CD4-positive, alpha-beta T cell (primary cell): ENCODE measurements around the gene CYP3A5. TPM values are rescaled to one million over a fixed set of nuclear protein-coding genes. Genes with fewer than 3 reads are reported as not detected.

Experiments
- ATAC-seq: fragments of 200-7000 bp; cut with Tn5 transposase; one replicate; pipeline ENCODE4 v1.10.0; 2022; ENCODE audit warnings: mild to moderate bottlenecking; ENCODE audit not compliant: poor library complexity
- CTCF ChIA-PET: fragments of 350-600 bp; sonication (Branson Sonifier 250); formaldehyde crosslinking; loops from one replicate; lab custom pipeline; 2021; ENCODE audit warnings: antibody characterized with exemption, inconsistent platforms; lab: Charles Lee
- POLR2A ChIA-PET: fragments of 350-600 bp; sonication (Branson Sonifier 250); formaldehyde crosslinking; loops from one replicate; lab custom pipeline; 2021; ENCODE audit warnings: antibody characterized with exemption, inconsistent platforms; lab: Charles Lee
- DNase-seq, 14 experiments: peaks; one replicate each; pipeline ENCODE4 v3.0.0-alpha.2; 2013 to 2020; ENCODE audit warnings: mixed read lengths in 2 of 14
- H3K27ac ChIP-seq, 2 donors: one replicate each; pipeline versions ENCODE4 v1.5.1 to v1.7.0; 2013; ENCODE audit warnings: low read length in 2 of 2, low read depth in 1 of 2, mild to moderate bottlenecking in 1 of 2
- H3K27me3 ChIP-seq, 2 experiments: 1 replicate in 1 of 2; 2 replicates in 1 of 2; pipeline versions ENCODE4 v1.6.1 to v1.7.0; 2013; ENCODE audit warnings: low read length in 2 of 2, control low read depth in 1 of 2, mild to moderate bottlenecking in 1 of 2, moderate library complexity in 1 of 2; ENCODE audit not compliant: insufficient read depth in 2 of 2, control insufficient read depth in 1 of 2
- H3K36me3 ChIP-seq: one replicate; pipeline ENCODE4 v1.6.1; 2013; ENCODE audit warnings: low read length, control low read depth; ENCODE audit not compliant: insufficient read depth
- H3K4me1 ChIP-seq: one replicate; pipeline ENCODE4 v1.6.1; 2013; ENCODE audit warnings: low read length, control low read depth; ENCODE audit not compliant: insufficient read depth
- H3K4me3 ChIP-seq: one replicate; pipeline ENCODE4 v1.5.1; 2013; ENCODE audit warnings: mild to moderate bottlenecking, low read length, moderate library complexity
- H3K9me3 ChIP-seq, 2 experiments: 1 replicate in 1 of 2; 2 replicates in 1 of 2; pipeline versions ENCODE4 v1.6.1 to v1.7.0; 2013; ENCODE audit warnings: low read length in 2 of 2, mild to moderate bottlenecking in 2 of 2, control low read depth in 1 of 2, moderate library complexity in 1 of 2; ENCODE audit not compliant: control insufficient read depth in 1 of 2, insufficient read depth in 1 of 2
- H3K27ac Mint-ChIP-seq: one replicate; pipeline ENCODE4 v1.8.0; 2020; ENCODE audit warnings: mixed read lengths
- H3K27me3 Mint-ChIP-seq: one replicate; pipeline ENCODE4 v1.8.0; 2021; ENCODE audit warnings: mixed read lengths
- H3K36me3 Mint-ChIP-seq: one replicate; pipeline ENCODE4 v1.8.0; 2021; ENCODE audit warnings: low read depth, mixed read lengths
- H3K4me1 Mint-ChIP-seq: one replicate; pipeline ENCODE4 v1.8.0; 2021; ENCODE audit warnings: low read depth, mixed read lengths
- H3K4me3 Mint-ChIP-seq: one replicate; pipeline ENCODE4 v1.8.0; 2020; ENCODE audit warnings: mild to moderate bottlenecking, mixed read lengths
- H3K9me3 Mint-ChIP-seq: one replicate; pipeline ENCODE4 v1.8.0; 2020; ENCODE audit warnings: mixed read lengths
- intact Hi-C, 2 experiments: fragments of 100-400 bp; cut with DNase I in 1 of 2; cut with micrococcal nuclease in 1 of 2; formaldehyde crosslinking; loops; one replicate each; pipeline versions ENCODE4 v1.15.1 to v1.9.0; 2023 to 2025; cut with DNase I, micrococcal nuclease
- total RNA-seq, 174 experiments: library from RNA in 2 of 174; stranded (reverse) in 2 of 174; gene quantifications; one replicate each; pipeline ENCODE4 v1.2.3 and lab custom pipeline; 2021 to 2026
- TF ChIP-seq, protein P1 (sequence below): fragments of 200-600 bp; IDR thresholded peaks from one replicate; pipeline ENCODE4 v1.8.0; 2022; ENCODE audit warnings: antibody characterized with exemption, mild to moderate bottlenecking

CYP3A5 gene
- total RNA-seq, 2 experiments from 2014 or later: not detected

DNA sequence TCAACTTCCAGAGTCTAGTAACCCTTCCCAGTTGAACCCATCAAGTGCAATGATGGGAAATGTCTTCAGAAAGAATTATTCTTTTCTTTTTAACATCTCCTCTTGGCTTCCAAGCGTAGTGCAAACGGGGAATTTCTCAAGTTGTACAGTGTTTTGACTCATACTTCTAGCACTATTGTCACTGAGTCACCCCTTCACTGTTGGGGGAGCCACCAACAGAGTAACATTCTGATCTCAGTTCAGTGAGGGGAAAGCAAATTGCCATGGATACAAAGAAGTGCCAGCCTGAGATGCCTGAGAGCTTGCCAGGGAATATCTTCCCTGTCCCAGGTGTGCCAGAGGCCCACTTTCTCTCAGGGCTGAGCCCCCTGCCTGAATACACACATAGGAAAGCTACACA is 31.0 kb downstream of the CYP3A5 start:
- intact Hi-C loops: no loop called here
- Mint-ChIP-seq H3K4me1 (no peaks in the 10 kb centered on the region), H3K27me3 (no peaks in the 10 kb centered on the region)

DNA sequence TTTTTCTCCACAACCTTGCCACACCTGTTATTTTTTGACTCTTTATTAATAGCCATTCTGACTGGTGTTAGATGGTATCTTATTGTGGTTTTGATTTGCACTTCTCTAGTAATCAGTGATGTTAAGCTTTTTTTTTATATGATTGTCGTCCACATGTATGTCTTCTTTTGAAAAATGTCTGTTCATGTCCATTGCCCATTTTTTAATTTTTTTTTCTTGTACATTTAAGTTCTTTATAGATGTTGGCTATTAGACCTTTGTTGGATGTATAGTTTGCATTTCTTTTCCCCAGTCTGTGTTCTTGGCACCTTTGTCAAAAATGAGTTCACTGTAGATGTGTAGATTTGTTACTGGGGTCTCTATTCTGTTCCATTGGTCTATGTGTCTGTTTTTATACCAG is 34.2 kb downstream of the CYP3A5 start:
- no peaks in the 10 kb centered on the region for H3K27me3 Mint-ChIP-seq
- Histone ChIP-seq H3K36me3 (peaks cover 6% of the 10 kb centered on the region), H3K9me3 (no peaks in the 10 kb centered on the region), H3K4me1 (no peaks in the 10 kb centered on the region), H3K27ac (no peak overlapping the region), H3K4me3 (no peak overlapping the region), H3K27me3 (no peaks in the 10 kb centered on the region)
- CTCF ChIA-PET: no interaction called here
- ATAC-seq (no peak), DNase-seq (no peak)
- no peaks in the 10 kb centered on the region for H3K4me1 Mint-ChIP-seq
- no peak overlapping the region for H3K27ac Mint-ChIP-seq
- TF ChIP-seq, protein P1, sequence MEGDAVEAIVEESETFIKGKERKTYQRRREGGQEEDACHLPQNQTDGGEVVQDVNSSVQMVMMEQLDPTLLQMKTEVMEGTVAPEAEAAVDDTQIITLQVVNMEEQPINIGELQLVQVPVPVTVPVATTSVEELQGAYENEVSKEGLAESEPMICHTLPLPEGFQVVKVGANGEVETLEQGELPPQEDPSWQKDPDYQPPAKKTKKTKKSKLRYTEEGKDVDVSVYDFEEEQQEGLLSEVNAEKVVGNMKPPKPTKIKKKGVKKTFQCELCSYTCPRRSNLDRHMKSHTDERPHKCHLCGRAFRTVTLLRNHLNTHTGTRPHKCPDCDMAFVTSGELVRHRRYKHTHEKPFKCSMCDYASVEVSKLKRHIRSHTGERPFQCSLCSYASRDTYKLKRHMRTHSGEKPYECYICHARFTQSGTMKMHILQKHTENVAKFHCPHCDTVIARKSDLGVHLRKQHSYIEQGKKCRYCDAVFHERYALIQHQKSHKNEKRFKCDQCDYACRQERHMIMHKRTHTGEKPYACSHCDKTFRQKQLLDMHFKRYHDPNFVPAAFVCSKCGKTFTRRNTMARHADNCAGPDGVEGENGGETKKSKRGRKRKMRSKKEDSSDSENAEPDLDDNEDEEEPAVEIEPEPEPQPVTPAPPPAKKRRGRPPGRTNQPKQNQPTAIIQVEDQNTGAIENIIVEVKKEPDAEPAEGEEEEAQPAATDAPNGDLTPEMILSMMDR: no peak
- POLR2A ChIA-PET: no interaction called here
- H3K9me3 Mint-ChIP-seq: no peaks in the 10 kb centered on the region
- intact Hi-C loops: no loop called here
- peaks cover 73% of the 10 kb centered on the region for H3K36me3 Mint-ChIP-seq
- H3K4me3 Mint-ChIP-seq: no peak overlapping the region

More for the DNA sequence above, 31.0 kb downstream of the CYP3A5 start:
- Mint-ChIP-seq H3K4me3 (no peak overlapping the region), H3K9me3 (no peaks in the 10 kb centered on the region), H3K27ac (no peak overlapping the region), H3K36me3 (peaks cover 66% of the 10 kb centered on the region)
- H3K36me3 ChIP-seq: peaks cover 8% of the 10 kb centered on the region
- POLR2A ChIA-PET: no interaction called here
- H3K27ac ChIP-seq: no peak overlapping the region
- ATAC-seq: no peak
- DNase-seq: no peak
- no peaks in the 10 kb centered on the region for H3K27me3 ChIP-seq
- TF ChIP-seq, protein P1: no peak
- no peak overlapping the region for H3K4me3 ChIP-seq
- no peaks in the 10 kb centered on the region for H3K4me1 ChIP-seq
- CTCF ChIA-PET: no interaction called here
- H3K9me3 ChIP-seq: peaks cover 0 to 2% of the 10 kb centered on the region in 2 experiments

DNA sequence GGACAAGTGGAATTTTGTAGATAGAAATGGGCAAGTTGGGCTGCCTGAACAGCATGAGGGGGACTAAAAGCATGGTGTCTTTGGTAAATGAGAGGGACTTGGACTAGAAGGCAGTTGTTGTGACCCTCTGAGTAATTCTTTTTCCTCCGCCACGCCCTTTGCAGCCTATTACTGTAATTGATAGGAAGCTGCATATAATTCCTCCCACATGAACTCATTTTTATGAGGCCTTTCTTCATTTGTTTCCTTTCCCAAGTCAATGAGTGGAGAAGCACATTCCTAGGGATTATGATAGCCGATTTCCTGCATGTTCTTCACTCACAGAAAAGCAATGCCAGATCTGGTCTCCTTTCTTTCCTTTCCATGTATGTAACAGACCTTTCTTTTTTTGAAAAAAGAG is 35.4 kb downstream of the CYP3A5 start:
- intact Hi-C loops: no loop called here
- H3K9me3 ChIP-seq: no peaks in the 10 kb centered on the region
- H3K4me3 ChIP-seq: no peak overlapping the region
- Mint-ChIP-seq H3K27ac (no peak overlapping the region), H3K36me3 (peaks cover 80% of the 10 kb centered on the region), H3K4me1 (no peaks in the 10 kb centered on the region), H3K9me3 (no peaks in the 10 kb centered on the region), H3K4me3 (no peak overlapping the region), H3K27me3 (no peaks in the 10 kb centered on the region)
- no peaks in the 10 kb centered on the region for H3K4me1 ChIP-seq
- ChIA-PET CTCF (no interaction called here), POLR2A (no interaction called here)
- no peak overlapping the region for H3K27ac ChIP-seq
- TF ChIP-seq, protein P1: no peak
- peaks cover 6% of the 10 kb centered on the region for H3K36me3 ChIP-seq
- ATAC-seq: no peak
- no peak for DNase-seq
- no peaks in the 10 kb centered on the region for H3K27me3 ChIP-seq
